ENCODE results near the gene PLAU.
"Not testable (repeated sequence)": the region's sequence is repeated elsewhere in the genome, so short reads cannot be mapped to it uniquely, and the experiment has no call there.

PLAU gene

DNA sequence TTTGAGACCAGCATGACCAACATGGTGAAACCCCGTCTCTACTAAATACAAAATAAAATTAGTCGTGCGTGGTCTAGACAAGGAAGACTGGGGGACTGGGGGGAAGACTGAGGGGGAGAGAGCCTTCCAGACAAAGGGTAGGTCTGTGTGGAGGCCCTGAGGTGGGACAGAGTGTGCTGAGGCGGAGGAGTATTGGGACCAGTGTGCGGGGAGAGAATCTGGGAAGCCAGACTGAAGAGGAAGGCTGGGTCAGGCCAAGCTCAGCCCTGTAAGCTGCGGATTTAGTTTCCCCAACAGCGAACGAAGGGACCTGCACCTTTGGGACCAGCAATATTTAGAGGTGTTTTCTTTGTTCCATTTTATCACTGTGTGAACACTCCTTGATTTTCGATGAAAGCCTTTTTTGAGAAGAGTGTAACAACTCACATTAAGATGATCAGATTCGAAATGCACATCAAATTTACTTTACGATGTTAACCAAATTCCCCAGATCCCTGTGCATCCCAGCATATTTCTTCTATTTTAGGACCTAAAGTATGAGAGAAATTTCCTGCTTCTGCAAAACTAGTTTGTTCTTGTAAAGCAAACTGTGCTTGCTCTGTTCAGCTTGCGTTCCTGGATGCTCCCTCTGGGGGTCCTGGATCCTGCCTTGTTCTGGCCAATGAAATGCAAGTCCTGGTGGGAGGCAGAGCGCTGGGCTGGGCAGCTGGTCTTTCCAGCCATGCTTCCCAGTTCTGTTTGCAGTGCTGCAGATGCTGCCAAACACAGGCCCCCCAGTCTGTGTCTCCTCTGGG is 39.4 kb downstream of the PLAU start:
- DNase-seq (ENCODE audit: low spot score): no peak

DNA sequence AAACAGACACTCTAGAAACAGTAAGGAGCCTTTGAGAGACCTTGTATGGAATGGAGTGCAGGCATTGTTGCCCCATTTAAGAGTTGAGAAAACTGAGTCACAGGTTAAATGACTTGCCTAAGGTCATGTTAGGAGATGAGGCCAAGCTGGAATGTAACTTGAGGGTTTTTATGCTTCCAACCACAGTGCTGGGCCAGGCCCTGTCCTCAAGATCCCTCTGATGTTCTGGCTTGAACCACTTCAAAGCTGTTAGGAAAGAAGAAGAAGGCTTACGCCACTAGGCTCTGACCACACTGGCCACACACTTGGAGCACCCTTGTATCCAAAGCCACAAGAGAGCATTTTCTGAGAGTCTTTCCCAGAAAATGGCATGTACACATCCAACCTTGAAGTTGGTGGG is 42.7 kb downstream of the PLAU start:
- DNase-seq (ENCODE audit: low spot score): no peak

DNA sequence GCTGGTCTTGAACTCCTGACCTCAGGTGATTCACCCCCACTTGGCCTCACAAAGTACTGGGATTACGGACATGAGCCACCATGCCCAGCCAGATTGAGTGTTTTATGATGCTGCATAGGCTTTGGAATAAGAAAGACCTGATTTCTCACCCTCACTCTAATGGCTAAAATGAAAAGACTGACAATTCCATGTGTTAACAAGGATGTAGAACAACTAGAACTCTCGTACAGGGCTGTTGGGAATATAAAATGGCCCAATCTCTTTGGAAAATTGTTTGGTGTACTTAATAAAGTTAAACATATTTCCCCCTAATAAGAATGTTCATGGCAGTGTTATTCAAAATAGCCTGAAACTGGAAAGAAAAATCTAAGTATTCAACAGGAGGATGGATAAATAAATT is 43.8 kb downstream of the PLAU start:
- no peak for DNase-seq (ENCODE audit: low spot score)

DNA sequence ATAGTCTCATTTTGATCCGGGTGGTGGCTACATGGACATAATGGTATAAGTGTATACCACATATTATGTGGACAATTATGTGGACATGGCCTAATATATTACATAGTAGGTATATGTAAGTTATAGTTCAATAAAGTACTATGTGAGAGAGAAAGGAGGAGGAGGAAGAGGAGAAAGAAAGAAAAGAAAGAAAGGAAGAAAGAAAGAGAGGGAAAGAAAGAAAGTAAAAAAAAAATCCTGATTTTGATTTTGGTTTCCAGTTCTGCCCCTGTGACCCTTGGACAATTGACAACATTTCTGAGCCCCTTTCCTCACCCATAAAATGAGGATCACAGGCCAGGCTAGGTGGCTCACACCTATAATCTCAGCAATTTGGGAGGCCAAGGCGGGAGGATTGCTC is 44.8 kb downstream of the PLAU start:
- DNase-seq (ENCODE audit: low spot score): no peak

DNA sequence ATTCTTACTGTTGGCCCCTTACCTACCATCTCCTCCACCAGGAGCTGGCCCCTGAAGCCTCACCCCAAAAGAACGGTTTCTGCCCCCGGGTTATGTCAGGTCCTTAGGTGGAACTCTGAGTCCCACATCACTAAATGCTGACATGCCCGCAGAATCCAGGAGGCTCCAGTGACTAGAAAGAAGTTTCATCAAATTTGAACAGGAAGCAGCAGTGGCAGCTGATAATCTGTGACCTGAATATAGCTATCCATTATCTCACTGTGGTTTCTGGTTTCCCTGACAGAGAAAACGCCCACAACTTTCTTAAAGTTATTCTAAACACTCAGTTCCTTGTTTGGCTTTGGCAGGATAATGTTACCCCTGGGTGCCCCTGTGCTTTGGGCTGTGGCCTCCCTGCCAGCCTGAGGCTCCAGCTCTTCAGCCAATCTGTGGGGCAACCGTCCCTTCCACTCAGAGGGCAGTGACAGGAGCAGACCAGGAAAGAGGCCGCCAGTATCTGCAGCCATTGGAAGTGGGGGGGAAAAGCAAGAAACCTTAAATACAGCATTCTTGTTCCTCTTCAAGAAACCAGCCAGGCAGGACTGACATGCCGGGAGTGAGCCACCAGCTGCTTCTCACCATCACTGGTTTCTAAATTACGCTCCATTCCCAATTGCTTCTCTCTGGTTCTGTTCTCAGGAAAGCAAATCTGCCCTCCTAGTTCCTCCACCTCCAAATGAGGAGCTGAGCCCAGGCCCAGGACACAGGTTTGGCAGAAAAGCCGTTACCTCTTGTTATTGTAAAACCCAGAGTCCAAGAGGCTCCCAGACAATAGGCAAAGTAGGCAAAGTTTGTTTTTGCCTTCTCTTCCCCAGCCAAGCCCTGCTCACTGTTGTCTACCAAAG is 45.8 kb downstream of the PLAU start:
- no peak for DNase-seq (ENCODE audit: low spot score)

DNA sequence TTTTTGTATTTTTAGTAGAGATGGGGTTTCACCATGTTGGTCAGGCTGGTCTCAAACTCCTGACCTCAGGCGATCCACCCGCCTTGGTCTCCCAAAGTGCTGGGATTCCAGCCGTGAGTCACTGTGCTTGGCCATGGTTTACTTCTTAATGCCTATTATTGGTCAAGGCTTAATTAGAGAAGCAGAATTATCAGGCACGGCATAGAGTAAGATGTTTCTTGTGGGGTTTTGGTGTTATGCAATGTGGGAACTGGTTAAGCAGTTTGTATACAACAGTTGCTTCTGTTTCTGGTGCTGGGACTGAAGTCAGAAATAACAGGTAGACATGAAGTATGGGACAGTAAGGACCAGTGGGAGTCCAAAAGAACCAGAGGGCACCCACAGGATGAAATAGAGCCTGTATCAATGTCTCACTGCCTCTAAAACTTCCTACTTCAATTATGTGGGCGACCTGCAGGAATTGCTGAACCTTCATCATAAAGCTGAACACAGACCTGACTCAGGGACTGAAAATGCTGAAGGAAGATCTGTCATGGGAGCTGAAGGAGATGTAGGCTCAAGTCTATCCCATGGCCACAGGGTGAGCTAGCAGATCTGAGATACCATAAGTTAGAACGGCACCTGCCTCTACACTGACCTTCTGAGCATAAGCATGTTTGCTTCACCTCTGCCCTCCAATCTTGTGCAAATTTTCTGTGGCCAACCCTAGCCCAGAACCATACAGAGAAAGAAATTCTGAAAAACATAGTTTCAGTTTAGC is 48.7 kb downstream of the PLAU start:
- DNase-seq (ENCODE audit: low spot score): no peak

DNA sequence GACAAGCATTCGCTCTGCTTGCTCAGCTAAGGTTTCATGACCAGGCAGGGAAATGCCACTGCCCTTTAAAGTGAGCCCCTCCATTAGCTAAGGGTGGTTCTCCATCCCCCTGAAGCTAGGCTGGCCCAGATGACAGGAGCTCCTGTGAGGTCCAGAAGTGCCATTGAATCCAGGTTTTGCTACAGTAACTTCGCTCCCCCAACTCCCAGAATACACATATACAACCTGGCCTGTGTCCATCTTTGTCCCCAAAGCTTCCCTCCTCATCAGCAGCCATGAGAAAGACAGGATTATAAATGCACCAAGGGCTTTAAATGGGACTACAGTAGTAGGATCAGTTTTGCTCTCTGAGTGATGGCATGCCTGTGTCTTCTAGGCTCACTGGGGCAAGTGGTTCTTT is 51.5 kb downstream of the PLAU start:
- DNase-seq (ENCODE audit: low spot score): no peak

DNA sequence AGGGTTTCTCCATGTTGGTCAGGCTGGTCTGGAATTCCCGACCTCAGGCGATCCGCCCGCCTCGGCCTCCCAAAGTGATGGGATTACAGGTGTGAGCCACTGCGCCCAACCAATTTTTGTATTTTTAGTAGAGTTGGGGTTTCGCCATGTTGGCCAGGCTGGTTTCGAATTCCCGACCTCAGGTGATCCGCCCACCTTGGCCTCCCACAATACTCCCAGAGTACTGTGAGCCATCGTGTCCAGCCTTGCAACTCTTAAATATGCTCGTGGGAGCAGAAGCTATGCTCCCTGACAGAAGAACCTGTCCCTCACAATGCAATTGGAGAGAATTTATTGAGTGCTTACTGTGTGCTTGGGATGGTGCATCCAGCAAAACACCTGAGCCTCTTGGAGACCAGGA is 52.6 kb downstream of the PLAU start:
- not testable (repeated sequence) for DNase-seq (ENCODE audit: low spot score)

DNA sequence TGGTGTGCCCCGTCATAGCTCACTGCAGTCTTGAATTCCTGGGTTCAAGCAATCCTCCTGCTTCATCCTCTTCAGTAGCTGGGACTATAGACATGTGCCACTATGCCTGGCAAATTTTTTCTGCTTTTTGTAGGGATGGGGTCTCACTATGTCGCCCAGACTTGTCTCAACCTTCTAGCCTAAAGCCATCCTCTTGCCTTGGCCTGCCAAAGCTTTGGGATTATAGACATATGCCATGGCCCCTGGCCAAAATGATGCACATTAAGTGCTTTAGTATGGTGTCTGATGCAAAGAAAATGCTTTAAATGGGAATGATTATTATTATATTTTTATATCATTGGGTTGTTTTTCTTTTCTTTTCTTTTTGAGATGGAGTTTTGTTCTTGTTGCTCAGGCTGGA is 53.8 kb downstream of the PLAU start:
- DNase-seq (ENCODE audit: low spot score): no peak

DNA sequence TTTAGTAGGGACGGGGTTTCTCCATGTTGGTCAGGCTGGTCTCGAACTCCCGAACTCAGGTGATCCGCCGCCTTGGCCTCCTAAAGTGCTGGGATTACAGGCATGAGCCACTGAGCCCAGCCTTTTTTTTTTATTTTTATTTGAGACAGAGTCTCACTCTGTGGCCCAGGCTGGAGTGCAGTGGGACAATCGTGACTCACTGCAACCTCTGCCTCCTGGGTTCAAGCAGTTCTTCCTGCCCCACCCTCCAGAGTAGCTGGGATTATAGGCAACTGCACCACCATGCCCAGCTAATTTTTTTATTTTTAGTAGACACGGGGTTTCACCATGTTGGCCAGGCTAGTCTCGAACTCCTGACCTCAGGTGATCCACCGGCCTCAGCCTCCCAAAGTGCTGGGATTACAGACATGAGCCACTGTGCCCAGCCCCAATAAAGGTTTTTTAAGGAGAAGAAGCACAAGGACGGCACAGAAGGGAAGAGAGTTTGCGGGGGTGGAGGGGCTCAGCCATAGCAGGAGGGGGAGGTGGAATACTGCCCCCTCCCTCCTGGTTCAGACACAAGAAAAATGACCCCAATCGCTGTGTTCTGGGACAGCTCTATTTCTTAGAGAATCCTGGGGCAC is 54.4 kb downstream of the PLAU start:
- peak; percentile 51 for DNase-seq (ENCODE audit: low spot score)

DNA sequence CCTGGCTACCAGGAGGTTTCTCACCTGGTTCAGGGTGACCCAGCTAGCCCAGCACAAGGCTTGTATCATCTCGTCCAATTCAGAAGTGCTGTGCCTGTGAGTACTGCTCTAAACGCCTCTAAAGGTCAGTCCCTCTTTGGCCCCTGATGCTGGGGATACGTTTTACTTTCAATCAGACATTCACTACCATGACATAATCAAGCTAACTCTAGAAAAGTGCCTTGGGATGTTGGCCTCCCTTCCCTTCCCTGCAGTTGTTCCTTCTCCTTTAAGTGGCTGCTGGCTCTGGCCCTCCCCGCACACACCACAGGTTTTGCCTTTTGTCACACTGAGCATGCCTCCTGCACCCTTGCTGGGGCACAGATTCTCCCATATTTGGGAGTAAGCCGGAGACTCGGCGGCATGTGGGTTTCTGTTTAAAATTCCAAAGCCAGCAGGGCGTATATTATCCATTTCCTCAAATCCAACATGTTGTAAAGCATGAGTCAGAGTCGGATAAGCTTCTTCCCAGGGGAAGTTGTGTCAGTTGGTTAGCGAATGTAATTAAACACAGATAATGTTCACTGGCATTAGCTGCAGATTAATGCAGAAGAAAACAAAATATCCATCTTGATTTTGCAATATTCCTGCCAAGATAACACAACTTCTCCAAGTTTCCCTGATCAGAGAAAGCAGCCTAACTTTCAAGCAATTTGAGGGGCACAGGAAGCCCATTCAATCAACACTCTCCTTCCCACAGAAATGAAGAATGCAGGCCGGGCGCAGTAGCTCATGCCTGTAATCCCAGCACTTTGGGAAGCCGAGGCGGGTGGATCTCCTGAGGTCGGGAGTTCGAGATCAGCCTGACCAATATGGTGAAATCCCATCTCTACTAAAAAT is 55.2 kb downstream of the PLAU start:
- peak; percentile 97 for DNase-seq (ENCODE audit: low spot score)

DNA sequence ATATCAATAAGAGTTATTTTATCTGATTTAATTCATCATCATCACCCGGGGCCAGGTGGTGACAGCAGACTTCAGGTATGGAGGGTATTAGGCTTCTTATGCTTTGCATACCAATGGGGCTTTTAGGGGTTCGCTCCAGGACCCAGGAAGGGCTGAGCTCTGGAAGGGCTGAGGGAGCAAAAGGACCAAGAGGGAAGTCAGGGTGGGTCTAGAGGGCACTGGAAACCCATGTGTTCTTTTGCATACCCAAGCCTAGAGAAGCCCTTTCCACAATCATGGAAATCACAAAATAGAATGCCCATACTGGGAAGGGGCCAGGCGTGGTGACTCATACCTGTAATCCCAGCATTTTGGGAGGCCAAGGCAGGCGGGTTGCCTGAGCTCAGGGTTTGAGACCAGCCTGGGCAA is 56.1 kb downstream of the PLAU start:
- DNase-seq (ENCODE audit: low spot score): no peak

Measured in LoVo (cell line).